GM12875 (cell line): ENCODE data around the gene ESM1.

Experiments used
- H3K4me3 ChIP-seq: one replicate; pipeline ENCODE4 v1.5.1; 2011; ENCODE audit warnings: low read depth, low read length, control low read depth
- CTCF ChIP-seq: IDR thresholded peaks from 2 replicates; pipeline ENCODE4 v1.5.1; 2011; ENCODE audit warnings: low read depth, mild to moderate bottlenecking, control low read depth, inconsistent platforms, low read length, moderate library complexity, borderline replicate concordance; ENCODE audit not compliant: insufficient read depth

Gene ESM1

GRCh38 chr5:54995168-54995567, 9.8 kb upstream of the ESM1 start:
- TF ChIP-seq CTCF: no peak
- no peak overlapping the region for H3K4me3 ChIP-seq

- TF ChIP-seq CTCF: no peak
Observed at GRCh38 chr5:54994628-54995027, 9.2 kb upstream of the ESM1 start.

GRCh38 chr5:54993318-54993717, 7.9 kb upstream of the ESM1 start:
- TF ChIP-seq CTCF: no peak
- H3K4me3 ChIP-seq: no peak overlapping the region

More at GRCh38 chr5:54994628-54995027, 9.2 kb upstream of the ESM1 start:
- H3K4me3 ChIP-seq: no peak overlapping the region

GRCh38 chr5:54991416-54991815, 6.0 kb upstream of the ESM1 start:
- no peak overlapping the region for H3K4me3 ChIP-seq
- TF ChIP-seq CTCF: no peak

- no peak overlapping the region for H3K4me3 ChIP-seq
- no peak for TF ChIP-seq CTCF
Observed at GRCh38 chr5:54990841-54991258, 5.5 kb upstream of the ESM1 start.

- no peak for TF ChIP-seq CTCF
- H3K4me3 ChIP-seq: no peak overlapping the region
Observed at GRCh38 chr5:54988817-54989216, 3.4 kb upstream of the ESM1 start.

- no peak for TF ChIP-seq CTCF
- H3K4me3 ChIP-seq: no peak overlapping the region
Observed at GRCh38 chr5:54988218-54988617, 2.8 kb upstream of the ESM1 start.
